ENCODE data around the gene CR1L. TPM values are rescaled to one million over a fixed set of nuclear protein-coding genes. Genes with fewer than 3 reads are reported as not detected.
A peak's percentile ranks its signal among the peaks of the same experiment; 100 is the strongest.
"Not testable (repeated sequence)": the region's sequence is repeated elsewhere in the genome, so short reads cannot be mapped to it uniquely, and the experiment has no call there.

The CR1L gene
- polyA plus RNA-seq, 3 donors, result 0.96 to 1.6 (median 1.4) TPM

DNA sequence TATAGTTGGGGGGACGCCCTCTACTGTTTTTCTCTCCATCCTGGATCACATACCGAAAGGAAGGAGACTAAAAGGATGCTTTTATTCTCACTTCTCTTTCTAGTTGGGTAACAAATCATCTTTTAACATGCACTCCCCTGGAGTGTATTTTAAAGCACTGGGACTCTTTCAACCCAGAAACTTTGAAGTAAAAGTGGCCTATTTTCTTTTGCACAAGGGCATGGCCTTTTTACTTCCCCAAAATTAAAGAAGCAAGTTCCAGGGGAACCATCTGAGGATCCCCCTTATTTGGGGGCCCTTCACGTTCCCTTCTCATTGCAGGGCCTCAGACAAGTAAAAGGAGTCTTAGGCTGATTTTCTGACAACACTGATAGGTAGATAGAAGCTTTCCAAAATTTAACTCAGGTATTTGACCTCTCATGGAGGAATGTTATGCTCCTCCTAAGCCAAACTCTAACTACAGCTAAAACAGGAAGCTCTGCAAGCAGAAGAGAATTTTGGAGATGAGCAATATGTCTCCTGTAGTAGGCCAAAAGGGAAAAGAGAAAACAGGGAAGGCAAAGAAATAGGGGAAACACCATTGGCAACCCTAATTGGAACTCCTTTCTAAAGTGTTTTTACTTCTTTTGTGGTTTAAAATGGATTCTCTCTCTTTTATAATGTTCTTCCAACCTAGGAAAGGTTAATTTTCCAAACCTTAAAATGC is 98.1 kb downstream of the CR1L start:
- no peak for DNase-seq (ENCODE audit: low read depth in 3 of 3, low spot score in 2 of 3)

DNA sequence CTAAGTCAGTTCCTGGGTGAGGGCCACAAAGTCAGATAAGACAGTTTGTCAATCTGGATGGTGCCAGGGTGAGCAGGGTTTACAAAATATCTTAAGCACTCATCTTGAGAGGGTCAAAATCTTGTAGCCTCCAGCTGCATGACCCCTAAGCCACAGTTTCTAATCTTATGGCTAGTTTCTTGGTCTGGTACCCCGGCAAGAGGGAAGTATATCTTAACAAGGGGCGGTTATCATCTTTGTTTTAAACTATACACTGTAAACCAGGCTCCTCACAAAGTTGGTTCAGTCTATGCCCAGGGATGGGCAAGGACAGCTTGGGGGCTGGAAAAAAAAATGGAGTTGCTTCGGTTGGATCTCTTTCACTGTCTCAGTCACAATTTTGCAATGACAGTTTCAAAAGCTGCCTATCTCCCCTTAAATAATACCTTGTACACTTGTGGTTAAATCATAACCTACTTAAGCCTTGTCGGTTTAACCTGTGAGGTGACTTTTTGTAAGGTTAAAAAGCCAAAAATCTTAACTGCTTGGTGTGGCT is 99.1 kb downstream of the CR1L start:
- no peak for DNase-seq (ENCODE audit: low read depth in 3 of 3, low spot score in 2 of 3)

GRCh38 chr1:207745285-207745684 is 100.4 kb downstream of the CR1L start:
- DNase-seq (ENCODE audit: low read depth in 3 of 3, low spot score in 2 of 3), result no peak

DNA sequence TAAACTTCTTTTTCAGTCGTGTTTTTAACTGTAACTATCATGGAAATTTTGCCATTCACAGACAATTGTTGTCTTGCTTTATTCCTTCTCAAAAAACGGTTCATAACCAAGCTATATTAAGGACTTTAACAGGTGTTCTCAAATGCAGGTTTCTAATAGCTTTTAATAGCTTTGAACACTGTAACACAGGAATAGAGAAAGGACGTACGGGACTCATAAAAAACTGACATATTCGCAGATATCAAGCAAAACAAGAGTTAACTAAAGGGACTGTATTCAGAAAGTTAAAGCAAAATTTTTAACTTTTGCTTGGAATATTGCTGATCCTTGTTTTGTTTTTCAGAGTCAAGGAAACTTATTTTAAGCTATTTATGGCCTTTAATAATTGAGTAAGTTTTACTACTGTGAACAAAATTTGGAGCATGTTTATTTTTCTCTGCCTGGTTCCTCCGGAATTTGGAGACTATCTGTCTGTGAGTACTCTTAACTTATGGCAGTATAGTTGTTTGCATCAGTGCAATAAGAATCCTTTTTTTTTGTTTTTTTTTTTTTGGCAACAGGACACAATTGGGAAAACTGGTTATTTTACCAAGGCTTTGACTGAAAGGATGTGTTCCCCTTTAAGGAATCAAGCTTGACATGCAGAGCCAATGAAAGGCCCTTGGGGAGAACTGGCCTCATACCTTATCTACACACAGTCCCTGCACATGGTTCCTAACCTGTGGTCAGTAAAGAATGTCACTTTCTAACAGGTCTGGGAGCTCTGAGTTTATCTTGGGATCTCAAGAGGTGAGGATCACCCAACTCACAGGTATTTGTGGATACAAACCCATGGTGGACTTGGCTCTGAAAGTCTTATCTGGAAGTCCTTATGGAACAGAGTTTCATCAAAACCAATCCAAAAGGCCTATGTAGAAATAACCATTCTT is 101.2 kb downstream of the CR1L start:
- DNase-seq (ENCODE audit: low read depth in 3 of 3, low spot score in 2 of 3), result no peak

DNA sequence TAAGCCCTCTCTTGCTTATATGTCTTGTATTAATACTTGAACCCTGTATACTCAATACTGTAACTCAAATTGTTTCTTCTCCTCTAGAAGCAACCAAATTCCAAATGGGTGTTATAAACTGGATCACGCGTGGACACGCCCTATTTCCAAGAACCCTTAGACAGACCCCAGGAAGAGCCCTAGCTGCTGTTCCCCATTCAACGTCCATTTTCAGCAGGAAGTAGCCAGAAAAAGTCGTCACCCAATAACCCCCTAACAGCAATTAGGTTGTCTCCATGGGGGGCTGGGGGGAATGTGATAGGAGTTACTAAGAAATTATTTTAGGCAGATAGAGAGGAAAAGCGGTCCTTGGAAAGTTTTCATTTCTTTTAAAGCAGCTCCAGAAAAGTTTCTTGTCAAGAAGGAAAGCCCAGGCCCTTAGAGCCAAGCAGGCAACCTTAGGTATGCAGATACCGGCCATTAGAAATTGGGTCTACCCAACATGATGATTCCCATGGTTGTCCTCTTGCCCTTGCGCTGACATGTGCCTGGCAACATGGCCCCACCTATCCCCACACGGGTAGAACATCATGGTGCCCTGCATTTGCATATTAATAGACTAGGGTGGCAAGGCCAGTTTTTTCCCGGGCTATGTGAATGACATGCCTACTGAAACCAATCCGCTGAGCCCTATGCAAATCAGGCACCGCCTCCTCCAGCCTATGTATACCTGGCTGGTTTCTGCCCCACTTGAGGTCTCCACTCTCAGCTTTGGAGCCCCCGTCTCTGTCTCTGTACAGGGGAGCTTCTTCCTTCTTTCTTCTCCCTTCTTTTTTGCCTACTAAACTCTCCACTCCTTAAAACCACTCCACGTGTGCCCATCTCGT is 102.9 kb downstream of the CR1L start:
- DNase-seq (ENCODE audit: low read depth in 3 of 3, low spot score in 2 of 3), result no peak

- DNase-seq (ENCODE audit: low read depth in 3 of 3, low spot score in 2 of 3), result no peak
Observed at GRCh38 chr1:207748737-207749528, 104.0 kb downstream of the CR1L start.

DNA sequence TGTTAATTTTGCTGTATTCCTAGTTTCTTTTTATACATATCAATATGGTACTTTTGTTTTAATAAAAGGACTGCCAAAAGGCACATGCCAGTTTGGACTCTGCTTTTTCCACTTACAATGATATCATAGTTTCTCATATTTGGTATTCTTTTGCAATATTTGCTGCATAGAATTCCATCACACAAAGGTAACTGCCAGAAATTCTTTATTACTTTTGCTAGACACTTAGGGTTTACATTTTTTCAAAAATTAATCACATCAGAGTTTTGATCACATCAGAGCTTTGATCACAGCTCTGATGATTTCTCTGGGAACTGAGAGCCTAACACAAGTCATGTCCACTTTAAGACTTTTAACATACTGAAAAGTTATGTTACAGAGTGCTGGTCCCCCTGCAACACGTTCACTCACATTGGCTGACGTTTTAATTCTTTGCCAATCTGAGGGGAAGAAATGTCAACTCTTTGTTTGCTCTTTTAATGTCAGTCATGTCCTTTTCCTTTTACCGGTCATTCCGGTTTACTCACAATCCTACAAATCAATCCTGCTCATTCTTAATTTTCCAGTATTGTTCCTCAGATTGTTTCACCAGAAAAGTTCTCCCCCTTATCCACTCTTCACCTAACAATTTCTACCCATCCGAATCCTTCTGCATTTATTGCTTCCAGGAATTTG is 105.8 kb downstream of the CR1L start:
- DNase-seq (ENCODE audit: low read depth in 3 of 3, low spot score in 2 of 3), result no peak

DNA sequence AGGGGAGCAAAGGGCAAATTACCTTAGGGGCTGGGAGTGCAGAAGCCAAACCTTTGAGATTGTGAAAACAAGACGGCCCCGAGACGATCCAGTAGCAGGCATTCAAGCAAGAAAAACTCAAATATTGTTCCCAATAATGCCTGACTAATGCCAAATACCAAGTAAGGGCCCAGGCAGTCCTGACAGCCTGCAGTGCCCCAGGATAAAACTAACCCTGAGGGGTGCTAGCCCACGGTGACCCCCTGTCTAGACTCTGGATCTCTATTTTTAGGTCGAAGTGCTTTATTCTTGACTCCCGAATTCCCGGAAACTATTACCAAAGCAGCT is 106.5 kb downstream of the CR1L start:
- not testable (repeated sequence) for DNase-seq (ENCODE audit: low read depth in 3 of 3, low spot score in 2 of 3)

DNA sequence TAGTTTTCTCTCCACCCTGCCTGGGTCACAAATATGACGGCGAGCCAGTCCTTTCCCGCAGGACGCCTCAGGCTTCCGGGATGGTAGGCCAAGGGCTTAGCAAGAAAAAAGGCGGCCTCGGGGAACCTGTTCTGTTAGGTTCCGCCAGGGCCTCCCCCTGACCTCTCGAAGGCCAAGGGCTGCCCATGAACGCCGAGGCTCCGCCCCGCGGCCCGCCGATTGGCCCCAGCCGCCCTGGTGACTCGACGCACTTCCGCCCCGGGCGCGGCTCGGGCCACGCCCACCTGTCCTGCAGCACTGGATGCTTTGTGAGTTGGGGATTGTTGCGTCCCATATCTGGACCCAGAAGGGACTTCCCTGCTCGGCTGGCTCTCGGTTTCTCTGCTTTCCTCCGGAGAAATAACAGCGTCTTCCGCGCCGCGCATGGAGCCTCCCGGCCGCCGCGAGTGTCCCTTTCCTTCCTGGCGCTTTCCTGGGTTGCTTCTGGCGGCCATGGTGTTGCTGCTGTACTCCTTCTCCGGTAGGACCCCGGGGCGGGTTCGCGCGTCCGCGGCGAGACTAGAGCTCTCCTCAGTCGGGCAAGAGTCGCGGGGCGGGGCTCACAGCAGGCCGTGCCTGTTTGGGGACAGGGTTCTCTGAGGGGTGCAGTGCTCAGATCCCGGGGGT is 107.0 kb downstream of the CR1L start, which contains the start of gene CD46:
TSS of gene CD46 (plus strand) at position 265 of the 666 bp plus-strand sequence. CDS start at position 424, 159 bp downstream.
- peak; percentile 86 to 89 (median 88) for DNase-seq (ENCODE audit: low read depth in 3 of 3, low spot score in 2 of 3)

GRCh38 chr1:207752456-207752998 is 107.6 kb downstream of the CR1L start:
- DNase-seq (ENCODE audit: low read depth in 3 of 3, low spot score in 2 of 3), result peak in 1 of 3 donors; percentile 19

DNA sequence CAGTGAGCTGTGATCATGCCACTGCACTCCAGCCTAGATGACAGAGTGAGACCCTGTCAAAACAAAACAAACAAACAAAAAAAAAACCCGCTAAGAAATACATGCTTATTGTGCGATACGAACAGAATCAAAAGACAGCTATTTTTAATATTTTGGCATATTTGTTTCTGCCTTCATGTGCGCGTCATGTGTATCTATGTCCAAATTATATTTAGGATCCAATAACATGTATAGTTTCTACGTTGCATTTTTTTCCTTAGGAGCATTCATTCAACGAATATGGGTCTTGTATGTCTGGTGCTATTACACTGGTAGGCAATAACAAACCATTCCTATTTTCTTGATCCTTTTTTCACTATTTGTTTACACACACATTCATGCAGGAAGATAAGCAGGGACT is 108.7 kb downstream of the CR1L start:
- DNase-seq (ENCODE audit: low read depth in 3 of 3, low spot score in 2 of 3), result no peak

- DNase-seq (ENCODE audit: low read depth in 3 of 3, low spot score in 2 of 3), result no peak
Observed at GRCh38 chr1:207754011-207754410, 109.1 kb downstream of the CR1L start.

- no peak for DNase-seq (ENCODE audit: low read depth in 3 of 3, low spot score in 2 of 3)
Observed at GRCh38 chr1:207754974-207755700, 110.2 kb downstream of the CR1L start.

DNA sequence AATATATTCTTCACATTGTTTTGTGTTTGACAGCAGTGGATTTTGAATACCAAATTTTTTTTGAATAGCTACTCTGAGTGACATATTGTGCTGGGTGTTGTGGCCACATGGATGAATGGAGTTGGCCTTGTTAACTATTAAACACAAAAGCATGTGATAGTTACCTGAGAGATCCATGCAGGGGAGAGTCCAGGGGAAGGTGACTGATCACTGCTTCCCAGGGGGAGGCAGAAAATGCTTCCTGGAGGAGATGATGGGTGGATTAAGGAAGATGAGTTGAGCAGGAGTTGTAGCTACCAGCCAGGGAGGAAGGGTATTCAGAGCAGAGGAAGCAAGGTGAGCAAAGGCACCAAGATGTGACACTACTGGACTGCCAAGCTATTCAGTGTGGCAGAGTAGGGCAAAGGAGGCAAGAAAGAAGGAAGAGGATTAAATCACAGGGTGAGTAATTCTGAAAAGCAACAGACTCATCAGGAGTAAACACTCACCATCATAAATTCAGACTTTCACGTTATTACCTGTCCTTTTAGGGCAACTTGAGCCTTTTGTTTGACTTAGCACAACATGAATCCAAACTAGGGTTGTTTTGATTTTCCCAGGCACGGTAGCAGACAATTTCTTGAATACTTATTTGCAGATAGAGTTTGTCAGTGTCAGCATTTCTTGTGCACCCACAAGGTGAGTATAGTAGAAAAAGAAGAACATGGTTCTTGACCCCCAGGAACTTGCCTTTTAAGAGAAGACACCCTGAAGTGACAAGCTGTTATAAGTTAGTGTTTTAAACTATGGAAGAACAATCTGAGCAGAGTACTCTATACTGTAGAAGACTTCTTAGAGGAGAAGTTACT is 111.1 kb downstream of the CR1L start:
- DNase-seq (ENCODE audit: low read depth in 3 of 3, low spot score in 2 of 3), result no peak

- no peak for DNase-seq (ENCODE audit: low read depth in 3 of 3, low spot score in 2 of 3)
Observed at GRCh38 chr1:207762622-207763021, 117.7 kb downstream of the CR1L start.

- DNase-seq (ENCODE audit: low read depth in 3 of 3, low spot score in 2 of 3), result no peak
Observed at GRCh38 chr1:207763091-207763490, 118.2 kb downstream of the CR1L start.

DNA sequence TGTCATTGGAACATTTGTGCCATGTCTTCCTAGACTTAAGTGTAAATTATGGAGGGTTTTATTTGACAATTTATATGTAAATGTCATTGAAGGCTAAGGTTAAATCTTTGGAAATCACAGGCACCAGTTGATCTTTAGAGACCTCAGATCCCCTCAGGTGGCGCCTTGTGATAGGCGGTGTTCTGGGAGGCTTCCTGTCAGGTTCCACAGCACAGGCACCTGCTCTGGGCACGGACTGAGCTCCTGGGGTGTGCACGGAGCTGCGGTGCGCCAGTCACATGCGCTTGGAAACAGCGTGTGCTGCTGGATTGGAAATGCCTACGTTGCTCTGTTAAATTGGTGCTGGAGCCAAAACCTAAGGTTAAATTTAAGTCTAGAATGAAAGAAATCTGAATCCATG is 119.0 kb downstream of the CR1L start:
- DNase-seq (ENCODE audit: low read depth in 3 of 3, low spot score in 2 of 3), result no peak
